Measurements from ENCODE around the gene BEND6. TPM values are rescaled to one million over a fixed set of nuclear protein-coding genes. Genes with fewer than 3 reads are reported as not detected.

Gene BEND6
- total and polyA plus RNA-seq, 2 of the 4 experiments (the other 2 are of a cell fraction): 4.1 to 9.7 TPM

DNA sequence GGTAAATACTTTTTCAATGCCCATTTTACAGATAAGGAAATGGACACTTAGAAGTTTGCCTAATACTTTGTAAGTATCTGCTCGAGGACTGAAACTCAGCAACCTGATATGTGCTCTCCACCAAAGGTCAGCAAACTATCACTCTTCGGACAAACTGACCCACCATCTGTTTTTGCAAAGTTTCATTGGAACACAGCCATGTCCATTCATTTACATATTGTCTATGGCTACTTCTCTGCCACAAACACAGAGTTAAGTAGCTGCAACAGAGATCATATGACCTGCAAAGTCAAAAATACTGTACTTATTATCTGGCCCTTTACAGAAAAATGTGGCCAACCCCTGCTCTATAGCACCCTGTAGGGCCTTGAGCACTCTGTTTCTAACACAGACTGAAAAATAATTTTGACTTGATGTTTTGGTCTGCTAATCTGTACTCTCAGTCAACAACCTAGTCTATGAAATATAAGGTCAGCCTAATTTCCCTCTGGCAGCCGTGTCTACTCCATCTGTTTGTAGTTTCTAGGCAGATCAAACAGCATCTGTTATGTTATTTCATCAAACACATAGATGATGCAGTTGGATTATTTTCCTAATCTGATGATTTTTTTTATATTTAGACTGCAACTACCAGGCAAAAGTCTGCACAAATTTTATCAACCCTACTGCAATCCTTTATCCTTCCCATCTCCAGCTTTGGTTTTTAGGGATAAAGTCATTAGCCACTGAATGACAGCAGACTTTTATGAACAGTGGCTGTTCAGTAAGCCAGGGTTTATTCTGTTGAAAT lies 41.4 kb upstream of the BEND6 start:
- Histone ChIP-seq H3K4me1 (ENCODE audit: control insufficient read depth, insufficient read depth, low read length) (peaks cover 13% of the 10 kb centered on the region), H3K14ac (replicated peaks; ENCODE audit: low read depth, low read length) (no peak overlapping the region), H3K56ac (ENCODE audit: extremely low read depth, insufficient read depth, low read length) (no peak overlapping the region), H2BK20ac (ENCODE audit: low read depth, low read length) (no peak overlapping the region), H2BK120ac (ENCODE audit: low read depth, low read length) (no peak overlapping the region), H4K5ac (ENCODE audit: low read depth, low read length) (no peak overlapping the region), H3K23ac (ENCODE audit: low read depth, low read length) (no peak overlapping the region), H2AFZ (replicated peaks; ENCODE audit: low read length, poor library complexity) (no peak overlapping the region), H4K91ac (ENCODE audit: insufficient read depth, low read depth, low read length) (no peak overlapping the region), H3K18ac (ENCODE audit: low read depth, low read length) (no peak overlapping the region), H2BK15ac (ENCODE audit: low read depth, low read length) (no peak overlapping the region), H3K27me3 (ENCODE audit: control insufficient read depth, insufficient read depth, low read length) (no peaks in the 10 kb centered on the region), H2AK9ac (replicated peaks; ENCODE audit: low read depth, low read length, poor library complexity) (no peak overlapping the region), H3K79me1 (ENCODE audit: low read depth in 1 of 2, low read length in 2 of 2) (peaks cover 21 to 51% of the 10 kb centered on the region in 2 experiments), H3K4me3 (ENCODE audit: insufficient read depth, low read depth, low read length) (no peak overlapping the region), H3K4me2 (ENCODE audit: low read depth, low read length) (no peak overlapping the region), H2BK5ac (ENCODE audit: low read depth, low read length, poor library complexity, severe bottlenecking) (no peak overlapping the region), H3K9me1 (ENCODE audit: insufficient read depth, low read length) (peaks cover 5% of the 10 kb centered on the region; the same call in 1 of the 2 replicates), H3K27ac (ENCODE audit: insufficient read depth, low read length) (no peak overlapping the region), H3K4ac (ENCODE audit: low read depth, low read length) (no peak overlapping the region), H3K9me3 (ENCODE audit: control insufficient read depth, insufficient read depth, low read length) (no peaks in the 10 kb centered on the region), H4K20me1 (ENCODE audit: insufficient read depth, low read length) (no peaks in the 10 kb centered on the region), H3K9ac (ENCODE audit: low read depth, low read length) (no peak overlapping the region), H2AK5ac (ENCODE audit: low read depth, low read length) (no peak overlapping the region), H4K8ac (ENCODE audit: low read depth in 2 of 2, low read length in 2 of 2) (no peak overlapping the region), H3K36me3 (ENCODE audit: control insufficient read depth, insufficient read depth, low read length) (no peaks in the 10 kb centered on the region)
- ChIA-PET POLR2A (ENCODE audit: unreplicated experiment) (no interaction called here), CTCF (interaction anchor here (0.8 to 2.7 kb wide), 5 partner anchors 11 to 42 kb away, joined by 3 to 13 read pairs (median 3); partner anchors contain the start of gene BEND6)
- DNase-seq: peak; percentile 39
- ATAC-seq (ENCODE audit: low read depth): peak; percentile 12; the same call in 1 of the 2 replicates
- intact Hi-C loops (cut with micrococcal nuclease) (loop anchor here (5.0 kb wide), 1 partner anchor 354 kb away; no protein-coding TSS in a partner anchor), dilution Hi-C loops (cut with HindIII; ENCODE audit: low sequenced_read_pairs, unreplicated experiment) (no loop called here), in situ Hi-C loops (cut with MboI; ENCODE audit: low sequenced_read_pairs) (loop anchor here (10.0 kb wide), 1 partner anchor 121 kb away; no protein-coding TSS in a partner anchor)
- 33% methylated on average over 1 of the region's 3 CpGs; no CpG with 5 or more reads in 1 of the 2 experiments for WGBS, 2 experiments (ENCODE audit: extremely low coverage in 2 of 2, insufficient read length in 1 of 2)
- no TSS peak for BruUV-seq (replicated peaks)
- TF ChIP-seq RFX5 (IDR thresholded peaks at IDR 0.05; ENCODE audit: low read depth, low read length): no peak
- TF ChIP-seq MAZ (IDR thresholded peaks at IDR 0.05; ENCODE audit: borderline replicate concordance, low read depth, low read length): no peak
- TF ChIP-seq RAD21 (IDR thresholded peaks at IDR 0.05; ENCODE audit: low read length): no peak
- TF ChIP-seq RCOR1 (IDR thresholded peaks at IDR 0.05; ENCODE audit: insufficient replicate concordance, low read length): no peak
- TF ChIP-seq, protein P1, sequence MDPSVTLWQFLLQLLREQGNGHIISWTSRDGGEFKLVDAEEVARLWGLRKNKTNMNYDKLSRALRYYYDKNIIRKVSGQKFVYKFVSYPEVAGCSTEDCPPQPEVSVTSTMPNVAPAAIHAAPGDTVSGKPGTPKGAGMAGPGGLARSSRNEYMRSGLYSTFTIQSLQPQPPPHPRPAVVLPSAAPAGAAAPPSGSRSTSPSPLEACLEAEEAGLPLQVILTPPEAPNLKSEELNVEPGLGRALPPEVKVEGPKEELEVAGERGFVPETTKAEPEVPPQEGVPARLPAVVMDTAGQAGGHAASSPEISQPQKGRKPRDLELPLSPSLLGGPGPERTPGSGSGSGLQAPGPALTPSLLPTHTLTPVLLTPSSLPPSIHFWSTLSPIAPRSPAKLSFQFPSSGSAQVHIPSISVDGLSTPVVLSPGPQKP (IDR thresholded peaks at IDR 0.05; ENCODE audit: borderline replicate concordance, low read depth, low read length): no peak
- TF ChIP-seq, protein P2, sequence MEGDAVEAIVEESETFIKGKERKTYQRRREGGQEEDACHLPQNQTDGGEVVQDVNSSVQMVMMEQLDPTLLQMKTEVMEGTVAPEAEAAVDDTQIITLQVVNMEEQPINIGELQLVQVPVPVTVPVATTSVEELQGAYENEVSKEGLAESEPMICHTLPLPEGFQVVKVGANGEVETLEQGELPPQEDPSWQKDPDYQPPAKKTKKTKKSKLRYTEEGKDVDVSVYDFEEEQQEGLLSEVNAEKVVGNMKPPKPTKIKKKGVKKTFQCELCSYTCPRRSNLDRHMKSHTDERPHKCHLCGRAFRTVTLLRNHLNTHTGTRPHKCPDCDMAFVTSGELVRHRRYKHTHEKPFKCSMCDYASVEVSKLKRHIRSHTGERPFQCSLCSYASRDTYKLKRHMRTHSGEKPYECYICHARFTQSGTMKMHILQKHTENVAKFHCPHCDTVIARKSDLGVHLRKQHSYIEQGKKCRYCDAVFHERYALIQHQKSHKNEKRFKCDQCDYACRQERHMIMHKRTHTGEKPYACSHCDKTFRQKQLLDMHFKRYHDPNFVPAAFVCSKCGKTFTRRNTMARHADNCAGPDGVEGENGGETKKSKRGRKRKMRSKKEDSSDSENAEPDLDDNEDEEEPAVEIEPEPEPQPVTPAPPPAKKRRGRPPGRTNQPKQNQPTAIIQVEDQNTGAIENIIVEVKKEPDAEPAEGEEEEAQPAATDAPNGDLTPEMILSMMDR (conservative IDR thresholded peaks at IDR 0.05; ENCODE audit: low read depth, low read length): no peak
- TF ChIP-seq MAFK (IDR thresholded peaks at IDR 0.05; ENCODE audit: low read depth, low read length): no peak
- TF ChIP-seq CEBPB (IDR thresholded peaks at IDR 0.05; ENCODE audit: low read depth, low read length): no peak

All from IMR-90 (cell line).